Astrocyte (in vitro differentiated cells and primary cell): ENCODE measurements around the gene RFX1. TPM values are rescaled to one million over a fixed set of nuclear protein-coding genes. Genes with fewer than 3 reads are reported as not detected.

Experiments used
- DNase-seq: peaks from one replicate; pipeline ENCODE4 v3.0.0-alpha.2; 2010; ENCODE audit warnings: low read depth
- FAIRE-seq: peaks from 2 replicates; lab custom pipeline; 2011; peaks lifted over from hg19 to GRCh38; lab: Jason Lieb, UNC
- H2AFZ ChIP-seq: 2 replicates; pipeline ENCODE4 v1.6.0; 2012; ENCODE audit warnings: low read depth, low read length, inconsistent platforms
- H3K27ac ChIP-seq: 2 replicates; pipeline ENCODE4 v1.5.1; 2011; ENCODE audit warnings: low read depth, low read length, inconsistent platforms
- H3K27me3 ChIP-seq: 2 replicates; pipeline ENCODE4 v1.6.0; 2011; ENCODE audit warnings: low read length, inconsistent platforms; ENCODE audit not compliant: insufficient read depth
- H3K36me3 ChIP-seq: 2 replicates; pipeline ENCODE4 v1.5.1; 2011; ENCODE audit warnings: low read length, inconsistent platforms; ENCODE audit not compliant: insufficient read depth
- H3K4me1 ChIP-seq: 2 replicates; pipeline ENCODE4 v1.5.1; 2011; ENCODE audit warnings: low read length, inconsistent platforms; ENCODE audit not compliant: insufficient read depth
- H3K4me2 ChIP-seq: 2 replicates; pipeline ENCODE4 v1.6.0; 2012; ENCODE audit warnings: low read length, inconsistent platforms
- H3K4me3 ChIP-seq: 2 replicates; pipeline ENCODE4 v1.5.1; 2011; ENCODE audit warnings: low read depth, mild to moderate bottlenecking, low read length, inconsistent platforms; ENCODE audit not compliant: insufficient read depth
- H3K79me2 ChIP-seq: 2 replicates; pipeline ENCODE4 v1.6.0; 2012; ENCODE audit warnings: mild to moderate bottlenecking, low read length, inconsistent platforms; ENCODE audit not compliant: insufficient read depth
- H3K9ac ChIP-seq: 2 replicates; pipeline ENCODE4 v1.6.0; 2012; ENCODE audit warnings: mild to moderate bottlenecking, low read length, inconsistent platforms
- H3K9me3 ChIP-seq: 2 replicates; pipeline ENCODE4 v1.5.1; 2012; ENCODE audit warnings: low read depth, mild to moderate bottlenecking, low read length, inconsistent platforms; ENCODE audit not compliant: insufficient read depth
- H4K20me1 ChIP-seq: 2 replicates; pipeline ENCODE4 v1.6.0; 2012; ENCODE audit warnings: low read length, inconsistent platforms; ENCODE audit not compliant: insufficient read depth
- H3K27ac Mint-ChIP-seq: one replicate; pipeline ENCODE4 v1.8.0; 2021; ENCODE audit warnings: mild to moderate bottlenecking, mixed read lengths; ENCODE audit not compliant: unreplicated experiment
- H3K27me3 Mint-ChIP-seq: one replicate; pipeline ENCODE4 v1.8.0; 2021; ENCODE audit warnings: low read depth, mixed read lengths; ENCODE audit not compliant: unreplicated experiment
- H3K36me3 Mint-ChIP-seq: one replicate; pipeline ENCODE4 v1.8.0; 2021; ENCODE audit warnings: low read depth, mixed read lengths; ENCODE audit not compliant: unreplicated experiment
- H3K4me1 Mint-ChIP-seq: one replicate; pipeline ENCODE4 v1.8.0; 2021; ENCODE audit warnings: low read depth, mixed read lengths; ENCODE audit not compliant: unreplicated experiment
- H3K4me3 Mint-ChIP-seq: one replicate; pipeline ENCODE4 v1.8.0; 2021; ENCODE audit warnings: mild to moderate bottlenecking, moderate library complexity, mixed read lengths; ENCODE audit not compliant: unreplicated experiment
- H3K9me3 Mint-ChIP-seq: one replicate; pipeline ENCODE4 v1.8.0; 2021; ENCODE audit warnings: mild to moderate bottlenecking, mixed read lengths; ENCODE audit not compliant: unreplicated experiment
- CTCF ChIP-seq: IDR thresholded peaks from 2 replicates; pipeline ENCODE4 v1.5.1; 2011; ENCODE audit warnings: low read depth, mild to moderate bottlenecking, inconsistent platforms, low read length, moderate library complexity; ENCODE audit not compliant: insufficient read depth
- EZH2 ChIP-seq: IDR thresholded peaks from 2 replicates; pipeline ENCODE4 v1.6.1; 2012; ENCODE audit warnings: mild to moderate bottlenecking, low read length, inconsistent platforms; ENCODE audit not compliant: insufficient read depth
- total RNA-seq: library from RNA; stranded (reverse); gene quantifications from 2 replicates; pipeline ENCODE4 v1.2.1, GENCODE V29; 2021

The RFX1 gene
- total RNA-seq, 1 donor from 2014 or later, result 11.8 TPM

- Histone ChIP-seq H3K79me2 (peaks cover 13% of the 10 kb centered on the region), H2AFZ (no peak overlapping the region), H3K4me2 (no peak overlapping the region), H3K9ac (no peak overlapping the region), H4K20me1 (peaks cover 16% of the 10 kb centered on the region), H3K4me3 (no peak overlapping the region), H3K9me3 (peaks cover 4% of the 10 kb centered on the region), H3K27ac (no peak overlapping the region), H3K36me3 (no peaks in the 10 kb centered on the region), H3K4me1 (no peaks in the 10 kb centered on the region), H3K27me3 (no peaks in the 10 kb centered on the region)
- FAIRE-seq (no peak), DNase-seq (no peak)
- H3K9me3 Mint-ChIP-seq, result no peaks in the 10 kb centered on the region
- H3K36me3 Mint-ChIP-seq, result peaks cover 24% of the 10 kb centered on the region
- no peak for TF ChIP-seq CTCF
- TF ChIP-seq EZH2, result no peak
- no peak overlapping the region for H3K27ac Mint-ChIP-seq
- no peak overlapping the region for H3K4me3 Mint-ChIP-seq
- no peaks in the 10 kb centered on the region for H3K4me1 Mint-ChIP-seq
- H3K27me3 Mint-ChIP-seq, result no peaks in the 10 kb centered on the region
Measured at GRCh38 chr19:13993590-13994300, 12.4 kb downstream of the RFX1 start.

- Histone ChIP-seq H2AFZ (no peak overlapping the region), H3K9ac (no peak overlapping the region), H3K27me3 (no peaks in the 10 kb centered on the region), H3K79me2 (peaks cover 5% of the 10 kb centered on the region), H3K4me1 (peaks cover under 1% of the 10 kb centered on the region), H3K36me3 (no peaks in the 10 kb centered on the region), H3K9me3 (no peaks in the 10 kb centered on the region), H3K27ac (no peak overlapping the region), H4K20me1 (peaks cover 12% of the 10 kb centered on the region), H3K4me3 (no peak overlapping the region), H3K4me2 (no peak overlapping the region)
- Mint-ChIP-seq H3K27ac (no peak overlapping the region), H3K4me1 (no peaks in the 10 kb centered on the region), H3K4me3 (no peak overlapping the region), H3K36me3 (peaks cover 22% of the 10 kb centered on the region), H3K27me3 (no peaks in the 10 kb centered on the region), H3K9me3 (no peaks in the 10 kb centered on the region)
- FAIRE-seq, result no peak
- TF ChIP-seq CTCF, result no peak
- TF ChIP-seq EZH2, result no peak
- DNase-seq, result no peak
Measured at GRCh38 chr19:13992025-13992424, 14.1 kb downstream of the RFX1 start.

GRCh38 chr19:13990085-13990484 is 16.0 kb downstream of the RFX1 start:
- Mint-ChIP-seq H3K36me3 (peaks cover 24% of the 10 kb centered on the region), H3K27me3 (no peaks in the 10 kb centered on the region), H3K9me3 (no peaks in the 10 kb centered on the region), H3K27ac (no peak overlapping the region), H3K4me1 (peaks cover 5% of the 10 kb centered on the region), H3K4me3 (no peak overlapping the region)
- no peak for TF ChIP-seq EZH2
- TF ChIP-seq CTCF, result no peak
- H3K4me3 ChIP-seq, result no peak overlapping the region
- DNase-seq (no peak), FAIRE-seq (no peak)
- H3K4me2 ChIP-seq, result no peak overlapping the region
- H2AFZ ChIP-seq, result no peak overlapping the region
- H3K4me1 ChIP-seq, result peaks cover 9% of the 10 kb centered on the region
- H3K27ac ChIP-seq, result no peak overlapping the region
- H3K79me2 ChIP-seq, result no peaks in the 10 kb centered on the region
- no peaks in the 10 kb centered on the region for H3K27me3 ChIP-seq
- no peaks in the 10 kb centered on the region for H3K9me3 ChIP-seq
- no peak overlapping the region for H3K9ac ChIP-seq
- peaks cover 17% of the 10 kb centered on the region for H4K20me1 ChIP-seq
- H3K36me3 ChIP-seq, result no peaks in the 10 kb centered on the region
